GM21360 (cell line): Measurements from ENCODE around the gene AP3S1.
"Not testable (repeated sequence)": the region's sequence is repeated elsewhere in the genome, so short reads cannot be mapped to it uniquely, and the experiment has no call there.

Source experiments
- ATAC-seq: cut with Tn5 transposase; IDR thresholded peaks from one replicate; pipeline ENCODE4 v1.9.1; 2021; ENCODE audit warnings: mild to moderate bottlenecking, moderate library complexity; ENCODE audit not compliant: unreplicated experiment

AP3S1 gene

GRCh38 chr5:115820846-115821245 is 20.9 kb upstream of the AP3S1 start:
- ATAC-seq = no peak

- not testable (repeated sequence) for ATAC-seq
Measured at GRCh38 chr5:115824983-115825382, 16.8 kb upstream of the AP3S1 start.

- no peak for ATAC-seq
Measured at GRCh38 chr5:115825948-115826347, 15.8 kb upstream of the AP3S1 start.

- ATAC-seq = no peak
Measured at GRCh38 chr5:115829913-115830312, 11.8 kb upstream of the AP3S1 start.

- ATAC-seq = peak; percentile 77
Measured at GRCh38 chr5:115831163-115831768, 10.5 kb upstream of the AP3S1 start.

GRCh38 chr5:115835481-115835880 is 6.3 kb upstream of the AP3S1 start:
- ATAC-seq = no peak

- peak; percentile 22 for ATAC-seq
Measured at GRCh38 chr5:115838885-115839518, 2.7 kb upstream of the AP3S1 start.

GRCh38 chr5:115840873-115841272 is 862 bp upstream of the AP3S1 start:
- ATAC-seq = no peak

GRCh38 chr5:115842089-115842935 is 577 bp downstream of the AP3S1 start:
- ATAC-seq = peak; percentile 25

GRCh38 chr5:115842952-115843351 is 1.2 kb downstream of the AP3S1 start:
- ATAC-seq = no peak

- ATAC-seq = no peak
Measured at GRCh38 chr5:115843444-115844130, 1.9 kb downstream of the AP3S1 start.

GRCh38 chr5:115844321-115844817 is 2.6 kb downstream of the AP3S1 start:
- ATAC-seq = no peak

GRCh38 chr5:115847290-115847689 is 5.6 kb downstream of the AP3S1 start:
- no peak for ATAC-seq

- ATAC-seq = no peak
Measured at GRCh38 chr5:115849258-115849798, 7.6 kb downstream of the AP3S1 start.

GRCh38 chr5:115850744-115851416 is 9.1 kb downstream of the AP3S1 start:
- no peak for ATAC-seq

GRCh38 chr5:115854139-115854538 is 12.4 kb downstream of the AP3S1 start:
- ATAC-seq = no peak

GRCh38 chr5:115855959-115856358 is 14.2 kb downstream of the AP3S1 start:
- no peak for ATAC-seq

GRCh38 chr5:115857057-115857479 is 15.3 kb downstream of the AP3S1 start:
- ATAC-seq = no peak

- ATAC-seq = no peak
Measured at GRCh38 chr5:115857626-115858349, 16.1 kb downstream of the AP3S1 start.

- ATAC-seq = no peak
Measured at GRCh38 chr5:115858396-115858795, 16.7 kb downstream of the AP3S1 start.
